Measurements from ENCODE around the gene DTD1. TPM values are rescaled to one million over a fixed set of nuclear protein-coding genes. Genes with fewer than 3 reads are reported as not detected.

Gene DTD1
- total RNA-seq, 4 donors from 2014 or later = 12.1 to 44.9 (median 19.9) TPM

DNA sequence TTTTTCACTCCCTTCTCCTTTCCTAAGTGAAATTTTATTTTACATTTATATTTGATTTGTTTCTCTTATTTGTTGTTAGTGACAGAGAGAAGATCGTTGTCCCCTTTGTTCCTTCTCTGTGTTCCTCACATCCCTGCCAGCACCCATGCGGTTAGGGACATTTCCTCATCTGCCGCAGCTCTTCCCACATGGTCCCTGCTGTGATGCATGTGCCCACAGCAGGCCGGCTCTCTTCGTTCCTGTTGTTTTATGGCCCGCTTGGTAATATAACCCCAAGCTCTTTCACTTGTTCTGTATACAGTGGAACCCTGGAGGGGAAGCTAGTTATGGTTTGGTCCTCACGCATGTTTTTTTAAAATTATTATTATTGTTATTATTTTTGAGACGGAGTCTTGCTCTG, 23.6 kb downstream of the DTD1 start:
- no peak overlapping the region for H3K27ac ChIP-seq

DNA sequence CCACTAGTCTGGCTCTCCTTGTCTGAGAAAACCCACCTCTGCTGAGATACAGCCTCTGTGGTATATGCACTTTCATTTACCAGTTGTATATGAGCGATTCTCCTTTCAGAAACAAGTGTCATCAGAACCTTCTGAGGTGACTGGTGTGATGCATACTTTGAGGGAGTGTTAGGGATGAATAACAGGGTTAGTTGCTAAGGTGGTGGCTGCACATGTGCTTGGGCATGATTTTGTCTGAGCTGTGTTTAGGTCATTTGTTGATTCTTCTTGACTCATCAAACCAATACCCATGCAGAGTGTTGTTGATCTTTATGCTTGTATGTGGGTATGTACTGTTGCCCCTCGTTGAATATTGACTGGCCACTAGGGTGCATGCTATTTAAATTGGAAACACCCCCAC, 25.7 kb downstream of the DTD1 start:
- no peak for TF ChIP-seq POLR2AphosphoS5 (IDR thresholded peaks at IDR 0.05)
- TF ChIP-seq, protein P1, sequence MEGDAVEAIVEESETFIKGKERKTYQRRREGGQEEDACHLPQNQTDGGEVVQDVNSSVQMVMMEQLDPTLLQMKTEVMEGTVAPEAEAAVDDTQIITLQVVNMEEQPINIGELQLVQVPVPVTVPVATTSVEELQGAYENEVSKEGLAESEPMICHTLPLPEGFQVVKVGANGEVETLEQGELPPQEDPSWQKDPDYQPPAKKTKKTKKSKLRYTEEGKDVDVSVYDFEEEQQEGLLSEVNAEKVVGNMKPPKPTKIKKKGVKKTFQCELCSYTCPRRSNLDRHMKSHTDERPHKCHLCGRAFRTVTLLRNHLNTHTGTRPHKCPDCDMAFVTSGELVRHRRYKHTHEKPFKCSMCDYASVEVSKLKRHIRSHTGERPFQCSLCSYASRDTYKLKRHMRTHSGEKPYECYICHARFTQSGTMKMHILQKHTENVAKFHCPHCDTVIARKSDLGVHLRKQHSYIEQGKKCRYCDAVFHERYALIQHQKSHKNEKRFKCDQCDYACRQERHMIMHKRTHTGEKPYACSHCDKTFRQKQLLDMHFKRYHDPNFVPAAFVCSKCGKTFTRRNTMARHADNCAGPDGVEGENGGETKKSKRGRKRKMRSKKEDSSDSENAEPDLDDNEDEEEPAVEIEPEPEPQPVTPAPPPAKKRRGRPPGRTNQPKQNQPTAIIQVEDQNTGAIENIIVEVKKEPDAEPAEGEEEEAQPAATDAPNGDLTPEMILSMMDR (IDR thresholded peaks at IDR 0.05) = no peak
- TF ChIP-seq EP300 (IDR thresholded peaks at IDR 0.05) = no peak
- no peak for TF ChIP-seq POLR2A (IDR thresholded peaks at IDR 0.05)
- H3K36me3 ChIP-seq = peaks cover 0 to 28% of the 10 kb centered on the region in 2 donors
- H3K9me3 ChIP-seq = no peaks in the 10 kb centered on the region
- WGBS, 2 donors (ENCODE audit: low coverage in 1 of 2) = 43 to 83% methylated on average over 1 of the region's 2 CpGs
- no peak overlapping the region for H3K27ac ChIP-seq
- H3K27me3 ChIP-seq = no peaks in the 10 kb centered on the region
- H3K4me1 ChIP-seq = peaks cover 0 to 23% (median 5%) of the 10 kb centered on the region in 3 donors
- H3K4me3 ChIP-seq = no peak overlapping the region
- no peak for ATAC-seq

More for the DNA sequence above, 23.6 kb downstream of the DTD1 start:
- Histone ChIP-seq H3K4me1 (peaks cover 0 to 22% (median 5%) of the 10 kb centered on the region in 3 donors), H3K27me3 (no peaks in the 10 kb centered on the region), H3K4me3 (no peak overlapping the region), H3K9me3 (no peaks in the 10 kb centered on the region), H3K36me3 (peaks cover 0 to 28% of the 10 kb centered on the region in 2 donors)
- 72 to 88% methylated on average over 6 to 7 of the region's 8 CpGs for WGBS, 2 donors (ENCODE audit: low coverage in 1 of 2)
- TF ChIP-seq, protein P1 (IDR thresholded peaks at IDR 0.05) = no peak
- no peak for TF ChIP-seq POLR2AphosphoS5 (IDR thresholded peaks at IDR 0.05)
- TF ChIP-seq POLR2A (IDR thresholded peaks at IDR 0.05) = no peak
- no peak for TF ChIP-seq EP300 (IDR thresholded peaks at IDR 0.05)
- no peak for ATAC-seq

DNA sequence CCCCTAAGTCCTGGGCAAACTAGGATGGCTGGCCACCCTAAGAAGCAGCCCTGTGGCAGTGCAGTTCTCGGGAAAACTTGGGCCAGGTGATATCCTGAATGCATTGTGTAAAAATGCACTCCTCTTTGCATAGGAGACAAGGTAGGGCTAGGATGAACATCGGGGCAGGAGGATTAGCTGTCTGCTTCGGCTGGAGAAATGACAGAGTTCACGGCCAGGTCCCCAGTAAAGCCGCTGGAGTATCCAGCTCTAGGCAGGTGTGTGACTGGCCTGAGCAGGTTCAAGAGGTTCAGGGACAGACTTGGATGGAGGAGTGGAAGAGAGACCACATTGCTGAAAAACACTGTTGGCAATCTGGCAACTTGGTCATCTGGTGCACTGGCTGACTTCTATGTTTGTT, 26.4 kb downstream of the DTD1 start:
- Histone ChIP-seq H3K4me1 (peaks cover 0 to 23% (median 5%) of the 10 kb centered on the region in 3 donors), H3K36me3 (peaks cover 0 to 25% of the 10 kb centered on the region in 2 donors), H3K27ac (no peak overlapping the region), H3K27me3 (no peaks in the 10 kb centered on the region), H3K4me3 (no peak overlapping the region), H3K9me3 (no peaks in the 10 kb centered on the region)
- 87 to 89% methylated on average over 3 to 4 of the region's 5 CpGs for WGBS, 2 donors (ENCODE audit: low coverage in 1 of 2)
- TF ChIP-seq, protein P1 (IDR thresholded peaks at IDR 0.05) = no peak
- TF ChIP-seq POLR2A (IDR thresholded peaks at IDR 0.05) = no peak
- TF ChIP-seq POLR2AphosphoS5 (IDR thresholded peaks at IDR 0.05) = no peak
- no peak for TF ChIP-seq EP300 (IDR thresholded peaks at IDR 0.05)
- ATAC-seq = no peak

DNA sequence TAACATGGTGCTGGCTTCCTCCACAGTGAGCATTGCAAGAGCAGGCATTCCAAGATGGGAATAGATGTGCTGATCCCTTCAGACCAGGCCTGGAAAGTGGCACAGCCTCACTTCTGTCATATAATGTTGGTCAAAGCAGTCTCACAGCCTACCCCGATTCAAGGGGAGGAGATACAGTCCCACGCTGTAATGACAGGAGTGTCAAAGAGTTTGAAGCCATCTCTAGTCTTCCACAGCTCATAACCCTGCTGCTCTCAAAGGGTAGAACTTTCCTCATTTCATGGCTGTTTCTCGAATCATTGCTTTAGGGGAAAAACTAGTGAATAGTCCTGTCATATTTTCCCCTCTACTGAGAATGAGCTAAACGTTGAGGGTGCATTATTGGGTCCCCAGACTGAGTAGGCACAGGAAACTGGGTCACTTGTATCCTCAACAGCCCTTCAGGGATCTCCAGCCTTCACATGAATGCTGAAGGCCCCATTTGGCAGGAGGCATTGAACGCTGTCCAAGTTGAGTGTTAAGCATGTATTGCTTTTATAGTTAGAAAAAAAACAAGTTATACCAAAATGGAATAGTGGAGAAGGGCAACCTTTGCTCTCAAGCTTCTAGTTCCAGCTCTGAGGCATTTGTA, 27.3 kb downstream of the DTD1 start:
- peak overlapping the region in 1 of 4 donors; percentile 15 for H3K27ac ChIP-seq
- no peak for ATAC-seq
- 18 to 68% methylated on average over 2 to 5 of the region's 5 CpGs for WGBS, 2 donors (ENCODE audit: low coverage in 1 of 2)

More for the DNA sequence above, 27.3 kb downstream of the DTD1 start:
- H3K4me3 ChIP-seq = no peak overlapping the region
- H3K9me3 ChIP-seq = no peaks in the 10 kb centered on the region
- no peak for TF ChIP-seq POLR2A (IDR thresholded peaks at IDR 0.05)
- TF ChIP-seq EP300 (IDR thresholded peaks at IDR 0.05) = no peak
- TF ChIP-seq POLR2AphosphoS5 (IDR thresholded peaks at IDR 0.05) = no peak
- TF ChIP-seq, protein P1 (IDR thresholded peaks at IDR 0.05) = no peak
- peaks cover 0 to 23% (median 5%) of the 10 kb centered on the region in 3 donors for H3K4me1 ChIP-seq
- H3K27me3 ChIP-seq = no peaks in the 10 kb centered on the region
- peaks cover 0 to 16% of the 10 kb centered on the region in 2 donors for H3K36me3 ChIP-seq

Measured in gastroesophageal sphincter (tissue), 4 donors.